Measurements from ENCODE around the gene FAM89B.

The FAM89B gene

GRCh38 chr11:65549096-65549495 is 23.2 kb upstream of the FAM89B start:
- TF ChIP-seq, protein P1, sequence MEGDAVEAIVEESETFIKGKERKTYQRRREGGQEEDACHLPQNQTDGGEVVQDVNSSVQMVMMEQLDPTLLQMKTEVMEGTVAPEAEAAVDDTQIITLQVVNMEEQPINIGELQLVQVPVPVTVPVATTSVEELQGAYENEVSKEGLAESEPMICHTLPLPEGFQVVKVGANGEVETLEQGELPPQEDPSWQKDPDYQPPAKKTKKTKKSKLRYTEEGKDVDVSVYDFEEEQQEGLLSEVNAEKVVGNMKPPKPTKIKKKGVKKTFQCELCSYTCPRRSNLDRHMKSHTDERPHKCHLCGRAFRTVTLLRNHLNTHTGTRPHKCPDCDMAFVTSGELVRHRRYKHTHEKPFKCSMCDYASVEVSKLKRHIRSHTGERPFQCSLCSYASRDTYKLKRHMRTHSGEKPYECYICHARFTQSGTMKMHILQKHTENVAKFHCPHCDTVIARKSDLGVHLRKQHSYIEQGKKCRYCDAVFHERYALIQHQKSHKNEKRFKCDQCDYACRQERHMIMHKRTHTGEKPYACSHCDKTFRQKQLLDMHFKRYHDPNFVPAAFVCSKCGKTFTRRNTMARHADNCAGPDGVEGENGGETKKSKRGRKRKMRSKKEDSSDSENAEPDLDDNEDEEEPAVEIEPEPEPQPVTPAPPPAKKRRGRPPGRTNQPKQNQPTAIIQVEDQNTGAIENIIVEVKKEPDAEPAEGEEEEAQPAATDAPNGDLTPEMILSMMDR (IDR thresholded peaks at IDR 0.05; ENCODE audit: low read depth, low read length), result no peak
- no peak overlapping the region for H3K27ac ChIP-seq
- no peaks in the 10 kb centered on the region for H3K27me3 ChIP-seq (ENCODE audit: insufficient read depth, low read depth, severe bottlenecking)
- no peak overlapping the region for H3K4me3 ChIP-seq (ENCODE audit: low read depth, low read length)
- DNase-seq, result no peak
- no peaks in the 10 kb centered on the region for H3K36me3 ChIP-seq
- H3K9me3 ChIP-seq (ENCODE audit: severe bottlenecking), result no peaks in the 10 kb centered on the region

DNA sequence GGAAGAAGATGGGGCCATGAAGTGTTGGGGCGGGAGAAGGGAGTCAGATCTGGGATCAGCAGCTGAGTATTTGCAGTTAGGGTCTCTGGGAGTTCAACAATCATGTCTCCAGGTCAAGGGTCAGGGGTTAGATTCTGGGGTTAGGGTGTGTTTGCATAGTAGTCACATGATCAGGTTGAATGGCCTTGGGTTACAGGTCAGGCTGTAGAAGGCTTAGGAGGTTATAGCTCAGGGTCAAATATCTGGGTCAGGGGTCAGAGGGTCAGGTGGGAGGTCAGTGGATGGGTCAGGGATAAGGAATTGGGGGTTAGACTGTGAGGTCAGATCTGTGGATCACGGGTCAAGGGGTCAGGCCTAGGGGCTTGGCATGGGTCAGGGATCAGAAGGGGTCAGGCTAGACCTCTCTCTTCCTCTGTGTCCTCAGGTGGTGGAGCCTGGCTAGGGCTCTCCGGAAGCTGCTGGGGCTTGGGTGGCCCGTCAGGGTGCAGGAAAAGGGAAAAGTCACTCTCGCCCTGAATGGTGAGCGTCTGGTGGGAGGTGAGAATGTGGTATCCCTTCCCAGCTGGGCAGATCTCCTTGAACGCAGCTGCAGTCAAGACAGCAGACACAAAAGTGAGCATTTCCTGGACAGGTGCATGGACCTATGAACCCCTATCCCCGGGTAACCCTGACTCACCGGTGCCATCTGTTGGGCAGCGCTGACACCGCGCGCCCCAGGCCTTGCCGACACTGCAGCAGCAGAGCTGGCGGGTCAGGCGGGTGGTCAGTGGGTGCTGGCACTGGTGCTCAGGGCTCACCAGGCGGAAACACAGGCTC is 20.6 kb upstream of the FAM89B start:
- Histone ChIP-seq H3K9me3 (ENCODE audit: severe bottlenecking) (no peaks in the 10 kb centered on the region), H3K27me3 (ENCODE audit: insufficient read depth, low read depth, severe bottlenecking) (no peaks in the 10 kb centered on the region), H3K4me3 (ENCODE audit: low read depth, low read length) (no peak overlapping the region), H3K36me3 (no peaks in the 10 kb centered on the region), H3K27ac (peak overlapping the region; percentile 51)
- TF ChIP-seq, protein P1 (IDR thresholded peaks at IDR 0.05; ENCODE audit: low read depth, low read length), result peak; percentile 85
- peak; percentile 83 for DNase-seq

DNA sequence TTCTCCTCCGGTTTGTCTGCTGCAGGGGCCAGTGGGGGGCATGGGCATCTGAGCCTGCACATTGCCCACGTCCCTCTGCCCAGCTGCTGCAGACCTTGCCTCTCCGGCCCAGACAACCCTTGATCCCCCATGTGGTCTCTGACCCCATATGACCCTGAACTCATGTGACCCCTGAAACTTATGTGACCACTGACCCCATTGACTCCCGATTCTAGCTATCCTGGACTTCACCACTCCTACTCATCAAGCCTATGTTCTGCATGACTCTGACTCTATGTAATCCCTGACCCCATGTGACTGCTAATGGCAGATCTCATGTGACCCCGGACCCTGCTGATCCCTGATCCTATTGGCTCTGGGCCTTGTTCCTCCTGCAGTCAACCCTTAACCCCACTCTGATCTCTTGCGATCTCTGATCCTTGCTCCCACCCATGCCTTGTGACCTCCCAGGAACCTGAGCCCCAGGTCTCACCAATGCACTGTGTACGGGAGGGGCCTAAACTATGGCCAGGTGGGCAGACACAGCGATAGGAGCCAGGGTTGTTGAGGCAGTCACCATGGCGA is 19.9 kb upstream of the FAM89B start:
- H3K27me3 ChIP-seq (ENCODE audit: insufficient read depth, low read depth, severe bottlenecking), result no peaks in the 10 kb centered on the region
- peak overlapping the region; percentile 51 for H3K27ac ChIP-seq
- no peak overlapping the region for H3K4me3 ChIP-seq (ENCODE audit: low read depth, low read length)

DNA sequence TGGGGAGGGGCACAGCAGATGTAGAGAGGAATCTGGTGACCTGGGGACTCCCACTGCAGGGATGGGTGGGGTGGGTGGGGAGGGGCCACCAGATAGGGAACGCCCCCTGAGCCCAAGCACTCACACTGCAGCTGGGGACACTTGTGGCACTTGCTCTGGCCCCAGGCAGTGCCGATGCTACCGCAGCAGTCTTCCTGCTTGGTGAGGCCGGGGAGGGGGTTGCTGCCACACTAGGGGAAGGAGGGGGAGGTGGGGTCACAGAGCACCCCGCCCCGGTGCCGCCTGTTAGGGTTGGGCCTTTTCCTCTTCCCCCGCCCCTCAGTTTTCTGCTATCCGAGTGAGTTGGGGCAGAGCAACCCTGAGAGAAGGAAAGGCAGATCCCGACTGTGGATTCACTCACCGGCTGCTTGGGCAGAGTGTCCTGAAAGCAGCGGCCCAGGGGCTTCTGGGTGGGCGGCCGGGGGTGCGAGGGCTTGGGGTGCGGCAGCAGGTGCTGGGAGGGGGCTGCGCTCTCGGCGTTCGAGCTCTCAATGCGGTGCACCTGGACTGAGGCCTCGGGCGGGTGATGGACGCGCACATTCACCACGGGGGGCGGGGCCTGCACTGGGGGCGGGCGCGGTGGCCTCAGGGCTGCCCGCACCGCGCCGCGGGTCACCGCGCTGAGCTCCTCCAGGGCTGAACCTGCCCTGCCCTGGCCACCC is 18.9 kb upstream of the FAM89B start:
- Histone ChIP-seq H3K27ac (no peak overlapping the region), H3K27me3 (ENCODE audit: insufficient read depth, low read depth, severe bottlenecking) (no peaks in the 10 kb centered on the region), H3K4me3 (ENCODE audit: low read depth, low read length) (no peak overlapping the region), H3K36me3 (no peaks in the 10 kb centered on the region), H3K9me3 (ENCODE audit: severe bottlenecking) (no peaks in the 10 kb centered on the region)
- TF ChIP-seq, protein P1 (IDR thresholded peaks at IDR 0.05; ENCODE audit: low read depth, low read length), result no peak
- no peak for DNase-seq

More for the DNA sequence above, 19.9 kb upstream of the FAM89B start:
- H3K9me3 ChIP-seq (ENCODE audit: severe bottlenecking), result no peaks in the 10 kb centered on the region
- no peaks in the 10 kb centered on the region for H3K36me3 ChIP-seq
- TF ChIP-seq, protein P1 (IDR thresholded peaks at IDR 0.05; ENCODE audit: low read depth, low read length), result no peak
- peak; percentile 69 for DNase-seq

DNA sequence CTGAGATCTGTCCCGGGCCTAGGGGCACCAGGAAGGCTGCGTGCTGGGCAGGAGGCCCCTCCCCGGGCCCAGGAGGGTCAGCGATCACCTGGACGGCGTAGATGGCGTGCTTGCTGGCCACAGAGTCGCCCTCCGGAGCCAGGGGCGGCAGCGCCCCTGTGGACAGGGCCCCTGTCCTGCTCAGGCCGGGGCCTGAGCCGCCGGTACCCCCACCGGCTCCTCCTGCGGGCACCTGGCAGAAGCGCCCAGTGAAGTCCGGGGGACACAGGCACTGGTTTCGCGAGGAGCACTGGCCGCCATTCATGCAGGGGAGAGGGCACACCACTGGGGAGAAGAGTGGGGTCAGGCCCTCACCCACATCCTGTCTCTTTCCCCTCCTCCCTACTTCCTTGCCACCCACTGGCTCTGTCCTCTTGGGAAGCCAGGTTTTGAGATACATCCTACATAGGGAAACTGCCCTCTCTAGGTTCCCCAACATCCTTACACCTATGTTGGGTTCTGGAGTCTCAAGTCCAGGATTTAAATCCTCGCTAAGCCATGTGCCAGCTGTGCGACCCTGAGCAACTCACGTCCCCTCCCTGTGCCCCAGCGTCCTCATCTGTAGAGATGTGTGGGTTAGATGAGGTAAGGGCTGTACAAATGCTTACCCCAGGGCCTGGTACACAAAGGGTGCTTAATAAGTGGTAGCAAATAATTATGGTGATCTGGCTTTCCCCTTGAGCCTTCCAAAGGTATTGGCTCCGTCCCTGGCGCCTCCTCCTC is 18.1 kb upstream of the FAM89B start:
- no peak for DNase-seq
- Histone ChIP-seq H3K9me3 (ENCODE audit: severe bottlenecking) (no peaks in the 10 kb centered on the region), H3K27me3 (ENCODE audit: insufficient read depth, low read depth, severe bottlenecking) (no peaks in the 10 kb centered on the region), H3K36me3 (no peaks in the 10 kb centered on the region), H3K27ac (no peak overlapping the region), H3K4me3 (ENCODE audit: low read depth, low read length) (no peak overlapping the region)
- TF ChIP-seq, protein P1 (IDR thresholded peaks at IDR 0.05; ENCODE audit: low read depth, low read length), result no peak

Measured in WERI-Rb-1 (cell line).